Tibial nerve (tissue), 3 donors: ENCODE data around the gene SAT2.

Experiments used
- CTCF ChIP-seq, 5 experiments: fragments of 200-600 bp in 3 of 5; fragments of 450-650 bp in 2 of 5; sonication (generic) in 3 of 5; IDR thresholded peaks; one replicate each; pipeline ENCODE4 v1.5.1; 2016 to 2019; ENCODE audit warnings: antibody characterized with exemption in 5 of 5, mild to moderate bottlenecking in 3 of 5, moderate library complexity in 2 of 5
- POLR2A ChIP-seq, 2 donors: fragments of 450-650 bp; IDR thresholded peaks; one replicate each; pipeline ENCODE4 v1.6.1; 2017; ENCODE audit warnings: antibody characterized with exemption in 2 of 2, mild to moderate bottlenecking in 2 of 2, moderate library complexity in 2 of 2

- TF ChIP-seq POLR2A (IDR thresholded peaks at IDR 0.05) = no peak
- TF ChIP-seq CTCF (IDR thresholded peaks at IDR 0.05) = no peak
These were observed 2.4 kb upstream of the SAT2 start, which contains the start of gene SHBG for GRCh38 chr17:7629939-7630571.
